IMR-90 (cell line): ENCODE measurements around the gene MYO1H. TPM values are rescaled to one million over a fixed set of nuclear protein-coding genes. Genes with fewer than 3 reads are reported as not detected.

Source experiments
- ATAC-seq: fragments of 200-7000 bp; cut with Tn5 transposase; 2 replicates; pipeline ENCODE4 v1.9.1; 2020; ENCODE audit warnings: low read depth, mild to moderate bottlenecking, moderate library complexity
- BruUV-seq: library from RNA; stranded (reverse); fragments of 400-500 nt; replicated peaks from 2 replicates; lab custom pipeline; 2021; lab: Mats Ljungman, UMichigan
- CTCF ChIA-PET: fragments of 300-600 bp; formaldehyde crosslinking; extraction: SDS; loops from one replicate; lab custom pipeline; 2021; ENCODE audit warnings: antibody characterized with exemption; lab: Yijun Ruan, JAX
- POLR2A ChIA-PET: fragments of 300-600 bp; sonication (Branson Sonifier 250); formaldehyde crosslinking; loops from one replicate; lab custom pipeline; 2022; ENCODE audit warnings: antibody characterized with exemption; ENCODE audit not compliant: unreplicated experiment; lab: Charles Lee
- DNase-seq: peaks from one replicate; pipeline ENCODE4 v3.0.0; 2013
- H2AFZ ChIP-seq: replicated peaks from 2 replicates; pipeline ENCODE3; 2013; ENCODE audit warnings: low read length, mild to moderate bottlenecking; ENCODE audit not compliant: poor library complexity
- H2AK5ac ChIP-seq: 2 replicates; pipeline ENCODE4 v1.6.1; 2013; ENCODE audit warnings: low read depth, low read length, inconsistent platforms
- H2AK9ac ChIP-seq: replicated peaks from 2 replicates; pipeline ENCODE3; 2013; ENCODE audit warnings: mild to moderate bottlenecking, low read depth, low read length, moderate library complexity; ENCODE audit not compliant: poor library complexity
- H2BK120ac ChIP-seq: 2 replicates; pipeline ENCODE4 v1.6.1; 2013; ENCODE audit warnings: low read depth, low read length, inconsistent platforms
- H2BK15ac ChIP-seq: 3 replicates; pipeline ENCODE4 v1.6.1; 2013; ENCODE audit warnings: low read depth, low read length, inconsistent platforms
- H2BK20ac ChIP-seq: 2 replicates; pipeline ENCODE4 v1.6.1; 2013; ENCODE audit warnings: low read depth, mild to moderate bottlenecking, inconsistent platforms, low read length, moderate library complexity
- H2BK5ac ChIP-seq: 2 replicates; pipeline ENCODE4 v1.6.1; 2013; ENCODE audit warnings: mild to moderate bottlenecking, low read depth, low read length, inconsistent platforms; ENCODE audit not compliant: poor library complexity, severe bottlenecking
- H3K14ac ChIP-seq: replicated peaks from 2 replicates; pipeline ENCODE4 v1.6.1; 2013; ENCODE audit warnings: low read depth, low read length, inconsistent platforms
- H3K18ac ChIP-seq: 2 replicates; pipeline ENCODE4 v1.6.1; 2013; ENCODE audit warnings: low read depth, low read length, control low read depth
- H3K23ac ChIP-seq: 2 replicates; pipeline ENCODE4 v1.6.1; 2013; ENCODE audit warnings: low read depth, low read length, inconsistent platforms
- H3K27ac ChIP-seq: 2 replicates; pipeline ENCODE4 v1.5.1; 2013; ENCODE audit warnings: mild to moderate bottlenecking, control low read depth, low read length; ENCODE audit not compliant: insufficient read depth
- H3K27me3 ChIP-seq: 2 replicates; pipeline ENCODE4 v1.6.1; 2013; ENCODE audit warnings: low read length; ENCODE audit not compliant: control insufficient read depth, insufficient read depth
- H3K36me3 ChIP-seq: 2 replicates; pipeline ENCODE4 v1.6.1; 2013; ENCODE audit warnings: low read length, mixed read lengths; ENCODE audit not compliant: control insufficient read depth, insufficient read depth
- H3K4ac ChIP-seq: 2 replicates; pipeline ENCODE4 v1.6.1; 2013; ENCODE audit warnings: low read depth, low read length, inconsistent platforms
- H3K4me1 ChIP-seq: 2 replicates; pipeline ENCODE4 v1.6.1; 2013; ENCODE audit warnings: low read length, mixed read lengths; ENCODE audit not compliant: control insufficient read depth, insufficient read depth
- H3K4me2 ChIP-seq: 2 replicates; pipeline ENCODE4 v1.6.1; 2013; ENCODE audit warnings: low read depth, mild to moderate bottlenecking, control low read depth, low read length, moderate library complexity
- H3K4me3 ChIP-seq: 2 replicates; pipeline ENCODE4 v1.5.1; 2013; ENCODE audit warnings: low read depth, mild to moderate bottlenecking, control low read depth, low read length, moderate library complexity; ENCODE audit not compliant: insufficient read depth
- H3K56ac ChIP-seq: 2 replicates; pipeline ENCODE4 v1.6.1; 2013; ENCODE audit warnings: low read length, inconsistent platforms; ENCODE audit not compliant: insufficient read depth; ENCODE audit errors: extremely low read depth
- H3K79me1 ChIP-seq, 2 experiments: 2 replicates each; pipeline ENCODE4 v1.6.1; 2013; ENCODE audit warnings: low read length in 2 of 2, inconsistent platforms in 1 of 2, low read depth in 1 of 2
- H3K9ac ChIP-seq: 2 replicates; pipeline ENCODE4 v1.6.1; 2013; ENCODE audit warnings: low read depth, low read length, control low read depth
- H3K9me1 ChIP-seq: 2 replicates; pipeline ENCODE4 v1.6.1; 2013; ENCODE audit warnings: low read length, inconsistent platforms; ENCODE audit not compliant: insufficient read depth
- H3K9me3 ChIP-seq: 2 replicates; pipeline ENCODE4 v1.6.1; 2013; ENCODE audit warnings: low read length; ENCODE audit not compliant: control insufficient read depth, insufficient read depth
- H4K20me1 ChIP-seq: 2 replicates; pipeline ENCODE4 v1.6.1; 2013; ENCODE audit warnings: low read length, inconsistent platforms; ENCODE audit not compliant: insufficient read depth
- H4K5ac ChIP-seq: 2 replicates; pipeline ENCODE4 v1.6.1; 2013; ENCODE audit warnings: mild to moderate bottlenecking, low read depth, low read length, control low read depth
- H4K8ac ChIP-seq, 2 experiments: 2 replicates each; pipeline ENCODE4 v1.6.1; 2013; ENCODE audit warnings: low read depth in 2 of 2, low read length in 2 of 2, control low read depth in 1 of 2, inconsistent platforms in 1 of 2
- H4K91ac ChIP-seq: 2 replicates; pipeline ENCODE4 v1.6.1; 2013; ENCODE audit warnings: low read depth, low read length, inconsistent platforms; ENCODE audit not compliant: insufficient read depth
- MXI1 ChIP-seq: IDR thresholded peaks from 2 replicates; pipeline ENCODE4 v1.6.1; 2012; ENCODE audit warnings: low read depth, mild to moderate bottlenecking, low read length, moderate library complexity, borderline replicate concordance
- NFE2L2 ChIP-seq: fragments of 150-350 bp; IDR thresholded peaks from 2 replicates; pipeline ENCODE4 v1.6.1; 2016; ENCODE audit warnings: low read depth, mild to moderate bottlenecking, low read length
- RAD21 ChIP-seq: IDR thresholded peaks from 2 replicates; pipeline ENCODE4 v1.6.1; 2012; ENCODE audit warnings: low read length, improper control_type of control experiment
- WGBS, 2 experiments: methylation state at CpG; one replicate each; pipeline versions ENCODE4 v1.1.5 to v1.1.7; 2013; ENCODE audit warnings: missing lambda C conversion rate in 2 of 2; ENCODE audit not compliant: insufficient read length in 1 of 2; ENCODE audit errors: extremely low coverage in 2 of 2; 5-methylcytosine and 5-hydroxymethylcytosine counted together
- dilution Hi-C: fragments of 300-500 bp; cut with HindIII; formaldehyde crosslinking; loops from one replicate; pipeline ENCODE4 v1.14.3; 2018; ENCODE audit warnings: low sequenced_read_pairs; ENCODE audit not compliant: unreplicated experiment
- in situ Hi-C: fragments of 300-500 bp; cut with MboI; formaldehyde crosslinking; loops from 3 replicates; pipeline ENCODE4 v1.14.3; 2019; ENCODE audit warnings: low sequenced_read_pairs, inconsistent platforms, mixed read lengths
- intact Hi-C: fragments of 100-400 bp; cut with micrococcal nuclease; formaldehyde crosslinking; loops from 2 replicates; pipeline ENCODE4 v1.10.0; 2022
- polyA plus RNA-seq, 3 experiments: library from polyadenylated mRNA; depleted of rRNA; stranded (reverse); fragments of >200 nt; gene quantifications; 2 replicates each; pipeline ENCODE4 v1.2.3, GENCODE V29; 2012; ENCODE audit warnings: low replicate concordance in 1 of 3
- total RNA-seq: library from RNA; depleted of rRNA; stranded (reverse); fragments of >200 nt; gene quantifications from 2 replicates; pipeline ENCODE4 v1.2.3, GENCODE V29; 2012

Gene MYO1H
- total and polyA plus RNA-seq, 2 of the 4 experiments (the other 2 are of a cell fraction) = not detected

GRCh38 chr12:109436188-109436560 is 88.5 kb downstream of the MYO1H start:
- Histone ChIP-seq H3K9me3 (no peaks in the 10 kb centered on the region), H3K27ac (no peak overlapping the region), H3K9me1 (peaks cover 6% of the 10 kb centered on the region; the same call in 1 of the 2 replicates), H3K4ac (no peak overlapping the region; the same call in 1 of the 2 replicates), H2AK9ac (no peak overlapping the region), H3K4me3 (no peak overlapping the region), H3K9ac (no peak overlapping the region), H4K20me1 (no peaks in the 10 kb centered on the region), H2BK20ac (no peak overlapping the region), H2AFZ (no peak overlapping the region), H2BK15ac (no peak overlapping the region), H4K5ac (no peak overlapping the region), H2BK120ac (no peak overlapping the region), H3K14ac (no peak overlapping the region), H3K18ac (no peak overlapping the region), H3K4me1 (no peaks in the 10 kb centered on the region; the same call in 1 of the 2 replicates), H3K4me2 (no peak overlapping the region), H4K8ac (no peak overlapping the region), H3K27me3 (no peaks in the 10 kb centered on the region), H4K91ac (no peak overlapping the region), H3K79me1 (peaks cover 0 to 4% of the 10 kb centered on the region in 2 experiments; a peak in 1 of 4 replicates), H3K36me3 (no peaks in the 10 kb centered on the region), H3K23ac (no peak overlapping the region), H2AK5ac (no peak overlapping the region; the same call in 1 of the 2 replicates), H2BK5ac (no peak overlapping the region), H3K56ac (no peak overlapping the region)
- BruUV-seq = no TSS peak
- in situ Hi-C loops = no loop called here
- DNase-seq (no peak), ATAC-seq (no peak)
- dilution Hi-C loops = no loop called here
- no CpG with 5 or more reads among the region's 7 CpGs for WGBS, 2 experiments
- CTCF ChIA-PET = interaction anchor here (1.6 kb wide), 1 partner anchor 8 kb away, joined by 7 read pairs; no protein-coding TSS in a partner anchor
- POLR2A ChIA-PET = no interaction called here
- intact Hi-C loops = no loop called here
- no peak for TF ChIP-seq RAD21
- no peak for TF ChIP-seq NFE2L2
- no peak for TF ChIP-seq MXI1
